NT2/D1 (cell line): ENCODE measurements around the gene LTBP1.

Experiments used
- SUZ12 ChIP-seq: IDR thresholded peaks from 2 replicates; pipeline ENCODE4 v1.6.1; 2011; ENCODE audit not compliant: insufficient read length, insufficient read depth; ENCODE audit errors: extremely low read depth
- YY1 ChIP-seq: IDR thresholded peaks from 2 replicates; pipeline ENCODE4 v1.6.1; 2011; ENCODE audit not compliant: insufficient read length, insufficient read depth
- ZNF274 ChIP-seq: IDR thresholded peaks from 2 replicates; pipeline ENCODE4 v1.6.1; 2011; ENCODE audit warnings: mild to moderate bottlenecking, low read depth, low read length

DNA sequence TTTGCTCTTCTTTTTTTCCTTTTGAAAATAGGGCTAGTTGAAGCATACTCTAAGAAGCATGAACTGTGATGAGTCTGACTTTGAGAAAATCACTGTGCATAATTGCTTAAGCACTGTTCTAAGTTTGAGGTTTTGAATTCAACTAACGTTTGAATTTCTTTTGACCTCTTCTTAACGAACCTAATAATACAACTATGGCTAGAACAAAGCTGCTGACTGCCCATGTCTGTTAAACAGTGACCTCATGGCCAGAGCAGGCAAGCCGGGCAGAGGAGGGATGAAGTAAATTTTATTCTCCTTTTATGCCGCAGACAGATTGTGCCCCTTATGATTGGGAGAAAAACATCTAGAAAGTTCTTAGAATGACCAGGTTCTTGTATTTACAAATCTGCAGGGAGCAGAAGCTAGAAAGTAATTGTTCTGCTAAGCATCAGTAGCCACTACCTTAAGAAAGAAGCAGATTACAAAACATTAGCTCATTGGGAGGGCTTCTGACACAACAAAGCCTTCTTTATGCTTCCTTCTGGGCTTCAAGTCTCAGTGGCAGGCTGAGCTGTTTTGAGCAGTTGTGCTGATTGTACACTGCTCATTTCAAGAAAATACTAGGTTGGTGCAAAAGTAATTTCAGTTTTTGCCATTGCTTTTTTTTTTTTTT is 431.9 kb downstream of the LTBP1 start:
- TF ChIP-seq YY1 (no peak), ZNF274 (no peak), SUZ12 (no peak)
